ENCODE results near the gene SLC25A30. TPM values are rescaled to one million over a fixed set of nuclear protein-coding genes. Genes with fewer than 3 reads are reported as not detected.

The SLC25A30 gene
- 10 to 100 TPM; 10.5 to 20.0 (median 13.6) TPM for total RNA-seq
- long read RNA-seq, donor 1, partial matches to known transcripts = 2 of 5 reads
- long read RNA-seq, donor 1, other reads (novel, unspliced or antisense) = 1 of 5 reads
- long read RNA-seq, donor 2, partial matches to known transcripts = 0 of 1 reads
- long read RNA-seq, donor 2, other reads (novel, unspliced or antisense) = 0 of 1 reads

DNA sequence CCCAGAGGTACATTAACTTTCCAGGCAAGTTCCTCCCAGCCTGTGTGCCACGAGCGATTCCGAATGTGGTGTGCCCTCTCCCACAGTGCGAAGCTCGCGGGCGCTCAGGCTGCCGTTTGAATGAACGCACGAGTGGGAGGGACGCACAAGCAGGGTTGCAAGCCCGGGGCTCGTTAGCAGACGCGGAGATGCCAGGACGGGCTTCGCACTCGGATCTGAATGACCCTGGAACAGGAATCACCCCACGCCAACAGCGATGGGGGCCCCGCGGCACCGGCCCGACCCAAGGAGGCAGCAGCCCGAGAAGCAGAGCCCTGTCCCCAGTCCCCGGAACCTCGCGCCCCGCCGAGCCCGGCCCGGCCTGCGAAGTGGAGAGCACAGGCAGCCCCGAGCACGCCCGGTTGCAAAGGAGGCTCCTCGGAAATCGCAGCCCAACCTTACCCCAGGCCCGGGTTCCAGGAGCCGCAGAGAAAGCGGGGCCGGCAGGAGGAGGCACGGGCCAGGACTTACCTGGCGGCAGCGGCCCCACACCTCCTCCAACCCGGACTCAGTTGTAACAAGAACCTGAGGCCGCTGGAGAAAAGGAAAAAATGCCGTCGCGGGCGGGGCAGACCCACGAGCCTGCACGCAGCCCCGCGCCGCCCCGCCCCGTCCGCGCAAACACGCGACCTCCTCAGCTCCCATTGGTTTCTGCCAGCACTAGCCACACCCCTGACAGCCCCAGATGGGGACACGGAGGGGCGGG is at the start of gene SLC25A30:
Gene SLC25A30, minus strand, starts transcription at position 584 of the 745 bp plus-strand sequence. CDS start 6,948 bp downstream, outside the sequence.
- no peak for TF ChIP-seq CTCF (IDR thresholded peaks at IDR 0.05)
- ATAC-seq = peak; percentile 88
- peak within 1 kb of the TSS; percentile 63 for H3K4me3 ChIP-seq
- no peaks in the 10 kb centered on the region for H3K9me3 ChIP-seq
- H3K36me3 ChIP-seq (ENCODE audit: low read depth) = no peaks in the 10 kb centered on the region
- DNase-seq = peak; percentile 95 to 97 (median 96)
- intact Hi-C loops (cut with DNase I, micrococcal nuclease) = no loop called here
- H3K4me1 ChIP-seq (ENCODE audit: low read depth) = peaks cover 16% of the 10 kb centered on the region

- Histone ChIP-seq H3K9me3 (no peaks in the 10 kb centered on the region), H3K36me3 (ENCODE audit: low read depth) (no peaks in the 10 kb centered on the region), H3K4me3 (no peak overlapping the region), H3K4me1 (ENCODE audit: low read depth) (peaks cover 45% of the 10 kb centered on the region)
- ATAC-seq (peak; percentile 6), DNase-seq (peak in 1 of 3 donors; percentile 15)
- TF ChIP-seq CTCF (IDR thresholded peaks at IDR 0.05) = no peak
- intact Hi-C loops (cut with DNase I, micrococcal nuclease) = no loop called here
These were observed 48.2 kb upstream of the SLC25A30 start for GRCh38 chr13:45466359-45466758.

DNA sequence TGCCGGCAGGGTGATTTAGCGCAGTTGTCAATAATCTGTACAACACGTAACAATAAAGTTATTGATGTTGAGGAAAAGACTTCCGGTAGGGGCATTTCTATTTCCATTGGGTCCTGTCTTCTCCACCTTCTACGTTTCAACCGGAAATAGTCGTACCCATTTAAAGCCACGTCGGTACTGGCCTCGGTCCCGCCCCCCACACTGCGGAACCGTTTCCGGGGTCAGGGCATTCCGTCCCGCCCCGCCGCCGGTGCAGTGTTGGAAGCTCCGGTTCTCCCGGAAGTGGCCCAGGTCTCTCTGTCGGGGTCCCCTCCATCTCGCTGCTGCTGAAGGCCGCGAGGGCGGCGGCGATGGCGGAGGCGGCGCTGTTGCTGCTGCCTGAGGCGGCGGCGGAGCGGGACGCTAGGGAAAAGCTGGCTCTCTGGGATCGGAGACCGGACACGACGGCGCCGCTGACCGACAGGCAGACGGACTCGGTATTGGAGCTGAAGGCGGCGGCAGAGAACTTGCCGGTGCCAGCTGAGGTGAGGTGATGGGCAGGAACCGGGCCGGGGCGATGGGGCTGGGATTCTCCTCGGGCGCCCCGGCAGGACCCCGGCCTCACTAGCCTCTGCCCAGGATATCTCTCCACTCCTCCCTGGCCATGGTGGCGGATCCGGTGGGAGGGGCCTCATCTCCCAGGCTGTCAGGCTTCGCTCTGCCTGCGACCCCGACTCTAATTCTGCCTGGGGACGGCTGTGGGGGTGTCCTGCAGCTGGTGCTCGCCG is 46.7 kb upstream of the SLC25A30 start, which contains the start of gene COG3:
Gene COG3, plus strand, starts transcription at position 253 of the 767 bp plus-strand sequence. Its CDS starts 98 bp downstream, at position 351.
- Histone ChIP-seq H3K4me3 (peak within 1 kb of the TSS; percentile 99), H3K36me3 (ENCODE audit: low read depth) (no peaks in the 10 kb centered on the region), H3K4me1 (ENCODE audit: low read depth) (peaks cover 45% of the 10 kb centered on the region), H3K9me3 (no peaks in the 10 kb centered on the region)
- intact Hi-C loops (cut with DNase I, micrococcal nuclease) = no loop called here
- ATAC-seq (peak; percentile 94), DNase-seq (peak; percentile 97)
- peak; percentile 53 for TF ChIP-seq CTCF (IDR thresholded peaks at IDR 0.05)

GRCh38 chr13:45464141-45464686 is 46.0 kb upstream of the SLC25A30 start:
- no peaks in the 10 kb centered on the region for H3K9me3 ChIP-seq
- TF ChIP-seq CTCF (IDR thresholded peaks at IDR 0.05) = no peak
- peak overlapping the region; percentile 99 for H3K4me3 ChIP-seq
- DNase-seq (peak; percentile 34 to 55 (median 49)), ATAC-seq (no peak)
- H3K4me1 ChIP-seq (ENCODE audit: low read depth) = peaks cover 45% of the 10 kb centered on the region
- no peaks in the 10 kb centered on the region for H3K36me3 ChIP-seq (ENCODE audit: low read depth)
- intact Hi-C loops (cut with DNase I, micrococcal nuclease) = no loop called here

DNA sequence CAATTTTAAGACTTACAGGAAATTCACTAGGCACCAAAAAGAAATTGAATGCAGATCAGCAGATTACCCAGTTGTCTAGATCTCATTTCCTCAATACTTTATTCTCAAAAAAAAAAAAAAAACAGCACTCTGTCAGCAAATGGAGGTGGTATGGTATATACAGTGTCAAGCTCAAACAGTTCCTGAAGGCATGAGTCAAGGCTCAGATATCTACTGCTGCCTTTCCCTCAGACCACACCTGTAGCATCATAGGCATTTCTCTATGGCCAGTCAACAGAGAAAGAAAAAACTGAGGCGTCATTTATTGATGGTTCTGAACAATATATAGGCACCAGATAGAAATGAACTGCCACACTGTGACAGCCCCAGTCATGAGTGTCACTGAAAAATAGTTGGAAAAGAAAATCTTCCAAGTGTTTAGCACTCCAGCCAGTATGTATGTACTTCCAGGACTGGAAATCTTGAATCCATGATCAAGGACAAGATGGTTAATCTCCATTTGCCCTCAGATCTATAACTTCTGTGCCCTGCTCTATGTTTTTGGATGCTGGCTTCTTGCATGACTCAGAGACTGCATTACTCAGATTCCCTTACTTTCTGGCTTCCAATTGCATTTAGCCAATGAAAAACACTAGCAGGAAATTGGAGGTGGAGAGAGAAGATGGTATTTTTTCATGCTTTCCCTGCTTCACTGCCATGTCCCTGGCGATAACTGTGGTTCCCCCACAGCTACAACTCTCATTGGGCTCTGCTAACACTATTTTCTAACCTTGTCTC is 38.2 kb upstream of the SLC25A30 start:
- no peaks in the 10 kb centered on the region for H3K4me1 ChIP-seq (ENCODE audit: low read depth)
- intact Hi-C loops (cut with DNase I, micrococcal nuclease) = no loop called here
- peak; percentile 62 for ATAC-seq
- no peak for TF ChIP-seq CTCF (IDR thresholded peaks at IDR 0.05)
- no peak for DNase-seq
- no peak overlapping the region for H3K4me3 ChIP-seq
- no peaks in the 10 kb centered on the region for H3K36me3 ChIP-seq (ENCODE audit: low read depth)
- H3K9me3 ChIP-seq = peaks cover 9% of the 10 kb centered on the region

Data from mucosa of descending colon (tissue), 3 donors.